ENCODE measurements around the gene ZKSCAN5. TPM values are rescaled to one million over a fixed set of nuclear protein-coding genes. Genes with fewer than 3 reads are reported as not detected.

The ZKSCAN5 gene
- total and polyA plus RNA-seq, 2 of the 8 experiments (the other 6 are each of a cell fraction or from before 2014, with no cell fraction given), result 5.3 to 13.5 TPM

DNA sequence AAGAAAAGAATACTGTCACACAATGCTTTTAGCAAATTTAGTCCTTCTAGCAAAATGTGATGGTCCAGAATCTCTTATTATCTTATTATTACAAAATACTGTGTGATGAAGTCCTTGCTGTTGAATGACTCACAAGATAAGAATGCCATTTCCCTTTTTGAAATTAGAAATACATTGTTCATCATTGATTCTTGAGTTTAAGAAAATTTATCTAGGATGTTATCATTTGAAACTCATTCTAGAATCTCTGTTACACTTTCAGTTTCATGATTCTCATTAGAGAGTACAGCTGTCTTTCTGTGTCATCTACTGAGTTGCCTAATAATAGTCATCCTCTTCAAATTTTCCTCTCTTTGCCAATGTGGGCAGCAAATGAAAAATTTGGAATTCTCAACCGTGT is 9.6 kb downstream of the ZKSCAN5 start:
- no peaks in the 10 kb centered on the region for H3K27me3 ChIP-seq (replicated peaks in 1 of 4; ENCODE audit: control insufficient read depth in 3 of 4, extremely low read depth in 1 of 4, insufficient read depth in 3 of 4, low read length in 3 of 4)
- H2BK120ac ChIP-seq (replicated peaks; ENCODE audit: low read depth, low read length), result no peak overlapping the region
- H2BK12ac ChIP-seq (ENCODE audit: low read depth, low read length), result no peak overlapping the region
- H3K79me1 ChIP-seq (ENCODE audit: low read depth, low read length), result no peaks in the 10 kb centered on the region
- H2BK15ac ChIP-seq (ENCODE audit: low read length), result no peak overlapping the region
- H2AK5ac ChIP-seq (ENCODE audit: low read depth, low read length), result no peak overlapping the region
- H4K5ac ChIP-seq (ENCODE audit: insufficient read length, low read depth, low read length), result no peak overlapping the region
- H3K14ac ChIP-seq (ENCODE audit: insufficient read length), result no peak overlapping the region
- no peak overlapping the region for H4K8ac ChIP-seq (ENCODE audit: extremely low read depth, insufficient read depth, low read length)
- no peaks in the 10 kb centered on the region for H3K9me3 ChIP-seq (ENCODE audit: insufficient read depth in 2 of 2, low read depth in 1 of 2, low read length in 1 of 2)
- H3K27ac ChIP-seq (ENCODE audit: low read depth, low read length), result no peak overlapping the region
- no peaks in the 10 kb centered on the region for H3K4me1 ChIP-seq (replicated peaks in 1 of 4; ENCODE audit: control insufficient read depth in 3 of 4, insufficient read depth in 4 of 4, low read length in 3 of 4)
- no peak overlapping the region for H3K4ac ChIP-seq (replicated peaks; ENCODE audit: insufficient read length, low read depth, low read length)
- H3K56ac ChIP-seq (replicated peaks; ENCODE audit: insufficient read length, low read depth, low read length), result no peak overlapping the region
- H3K36me3 ChIP-seq (ENCODE audit: control insufficient read depth in 2 of 4, insufficient read depth in 4 of 4, low read length in 3 of 4), result peaks cover 6 to 28% (median 14%) of the 10 kb centered on the region in 4 experiments; a peak in 7 of 8 replicates
- FAIRE-seq (no peak), DNase-seq (ENCODE audit: low read depth in 1 of 2, low spot score in 2 of 2) (no peak)
- no peak overlapping the region for H2AFZ ChIP-seq (ENCODE audit: low read length)
- no peak overlapping the region for H3K18ac ChIP-seq (ENCODE audit: extremely low read depth, low read length)
- peaks cover 0 to 4% of the 10 kb centered on the region in 2 experiments for H4K20me1 ChIP-seq (replicated peaks in 1 of 2; ENCODE audit: control insufficient read depth in 1 of 2, insufficient read depth in 2 of 2, low read length in 2 of 2)
- H3K79me2 ChIP-seq (ENCODE audit: control insufficient read depth in 1 of 2, insufficient read depth in 2 of 2, low read length in 2 of 2), result peaks cover 0 to 8% of the 10 kb centered on the region in 2 experiments; a peak in 2 of 4 replicates
- H3K9ac ChIP-seq (replicated peaks in 1 of 4; ENCODE audit: extremely low read depth in 1 of 4, low read depth in 3 of 4, low read length in 3 of 4), result no peak overlapping the region
- POLR2A ChIA-PET (ENCODE audit: partially characterized antibody), result interaction anchor here (1.2 to 2.9 kb wide), 2 partner anchors 12 to 102 kb away, joined by 4 to 10 read pairs; partner anchors contain the start of gene ZSCAN25
- 95% methylated on average over 1 of the region's 1 CpG; no CpG with 5 or more reads in 1 of the 2 experiments for WGBS, 2 experiments (ENCODE audit: extremely low coverage in 1 of 2, insufficient coverage in 1 of 2, insufficient read length in 1 of 2, insufficient replicate concordance in 2 of 2, low coverage in 1 of 2, low lambda C conversion rate in 2 of 2, missing lambda C conversion rate in 1 of 2)
- H3K4me3 ChIP-seq (ENCODE audit: extremely low read depth in 1 of 4, insufficient read depth in 2 of 4, low read depth in 3 of 4, low read length in 4 of 4), result no peak overlapping the region
- H2BK20ac ChIP-seq (ENCODE audit: low read length), result no peak overlapping the region
- no peak overlapping the region for H2BK5ac ChIP-seq (ENCODE audit: low read depth, low read length)
- H4K91ac ChIP-seq (replicated peaks; ENCODE audit: insufficient read length, low read length), result no peak overlapping the region
- H3K23ac ChIP-seq (ENCODE audit: insufficient read length), result no peak overlapping the region
- CTCF ChIA-PET (ENCODE audit: partially characterized antibody), result interaction anchor here (1.4 to 4.3 kb wide), 2 partner anchors 11 to 108 kb away, joined by 3 to 24 read pairs; no protein-coding TSS in a partner anchor
- H3K4me2 ChIP-seq (ENCODE audit: insufficient read depth in 1 of 2, low read depth in 2 of 2, low read length in 2 of 2), result no peak overlapping the region
- no peaks in the 10 kb centered on the region for H3K23me2 ChIP-seq (ENCODE audit: low read depth, low read length)
- no peak for TF ChIP-seq JUND (IDR thresholded peaks at IDR 0.05; ENCODE audit: low read length)
- no peak for TF ChIP-seq SRF (IDR thresholded peaks at IDR 0.05; ENCODE audit: low read depth, low read length)
- TF ChIP-seq ASH2L (IDR thresholded peaks at IDR 0.05; ENCODE audit: low read length), result no peak
- TF ChIP-seq TBP (IDR thresholded peaks at IDR 0.05; ENCODE audit: low read depth, low read length), result no peak
- TF ChIP-seq BCL11A (IDR thresholded peaks at IDR 0.05; ENCODE audit: low read depth in 2 of 2, low read length in 2 of 2), result no peak
- TF ChIP-seq POLR2AphosphoS5 (IDR thresholded peaks at IDR 0.05; ENCODE audit: low read depth, low read length), result no peak
- no peak for TF ChIP-seq POU5F1 (IDR thresholded peaks at IDR 0.05; ENCODE audit: low read depth, low read length)
- no peak for TF ChIP-seq KDM4A (IDR thresholded peaks at IDR 0.05; ENCODE audit: low read depth, low read length, severe bottlenecking)
- TF ChIP-seq CHD2 (IDR thresholded peaks at IDR 0.05; ENCODE audit: low read length), result no peak
- TF ChIP-seq SIN3A (conservative IDR thresholded peaks at IDR 0.05 in 1 of 2, IDR thresholded peaks at IDR 0.05 in 1 of 2; ENCODE audit: low read depth in 1 of 2, low read length in 2 of 2), result no peak
- no peak for TF ChIP-seq SP4 (IDR thresholded peaks at IDR 0.05; ENCODE audit: low read length)
